Adrenal gland (tissue), 5 donors: Measurements from ENCODE around the gene COL16A1.
A peak's percentile ranks its signal among the peaks of the same experiment; 100 is the strongest.

Source experiments
- POLR2A ChIP-seq, 2 donors: fragments of 450-650 bp; IDR thresholded peaks; one replicate each; pipeline ENCODE4 v1.6.1; 2017; ENCODE audit warnings: antibody characterized with exemption in 2 of 2, mild to moderate bottlenecking in 2 of 2, moderate library complexity in 1 of 2
- TF ChIP-seq, protein P1 (sequence below), 6 experiments: fragments of 450-650 bp in 4 of 6; fragments of 200-600 bp in 2 of 6; sonication (generic) in 1 of 6; IDR thresholded peaks; 1 replicate in 5 of 6; 2 replicates in 1 of 6; pipeline versions ENCODE4 v1.5.1 to v1.8.0; 2016 to 2021; ENCODE audit warnings: antibody characterized with exemption in 6 of 6, mild to moderate bottlenecking in 2 of 6, moderate library complexity in 1 of 6
- donor health status: DM: no; HTN: no; CAD: no.

- TF ChIP-seq, protein P1, sequence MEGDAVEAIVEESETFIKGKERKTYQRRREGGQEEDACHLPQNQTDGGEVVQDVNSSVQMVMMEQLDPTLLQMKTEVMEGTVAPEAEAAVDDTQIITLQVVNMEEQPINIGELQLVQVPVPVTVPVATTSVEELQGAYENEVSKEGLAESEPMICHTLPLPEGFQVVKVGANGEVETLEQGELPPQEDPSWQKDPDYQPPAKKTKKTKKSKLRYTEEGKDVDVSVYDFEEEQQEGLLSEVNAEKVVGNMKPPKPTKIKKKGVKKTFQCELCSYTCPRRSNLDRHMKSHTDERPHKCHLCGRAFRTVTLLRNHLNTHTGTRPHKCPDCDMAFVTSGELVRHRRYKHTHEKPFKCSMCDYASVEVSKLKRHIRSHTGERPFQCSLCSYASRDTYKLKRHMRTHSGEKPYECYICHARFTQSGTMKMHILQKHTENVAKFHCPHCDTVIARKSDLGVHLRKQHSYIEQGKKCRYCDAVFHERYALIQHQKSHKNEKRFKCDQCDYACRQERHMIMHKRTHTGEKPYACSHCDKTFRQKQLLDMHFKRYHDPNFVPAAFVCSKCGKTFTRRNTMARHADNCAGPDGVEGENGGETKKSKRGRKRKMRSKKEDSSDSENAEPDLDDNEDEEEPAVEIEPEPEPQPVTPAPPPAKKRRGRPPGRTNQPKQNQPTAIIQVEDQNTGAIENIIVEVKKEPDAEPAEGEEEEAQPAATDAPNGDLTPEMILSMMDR (IDR thresholded peaks at IDR 0.05): peak in 2 of 6 experiments; percentile 3 to 15
- no peak for TF ChIP-seq POLR2A (IDR thresholded peaks at IDR 0.05)
These were observed 12.0 kb upstream of the COL16A1 start for GRCh38 chr1:31715873-31716220.
